A549 (cell line): ENCODE data around the gene TCAIM.

Source experiments
- CTCF ChIP-seq: fragments of >200 bp; sonication (Bioruptor Twin); formaldehyde crosslinking; IDR thresholded peaks from 3 replicates; pipeline ENCODE4 v1.5.1; 2016
- HOXB5 ChIP-seq: fragments of 250-450 bp; sonication (Bioruptor Pico); IDR thresholded peaks from 2 replicates; pipeline ENCODE4 v1.5.0; 2020; ENCODE audit warnings: mild to moderate bottlenecking, moderate library complexity
- POLR2A ChIP-seq: IDR thresholded peaks from 2 replicates; pipeline ENCODE4 v1.6.1; 2012; ENCODE audit warnings: mild to moderate bottlenecking, low read length

GRCh38 chr3:44292276-44292675 is 46.3 kb upstream of the TCAIM start:
- no peak for TF ChIP-seq POLR2A
- no peak for TF ChIP-seq CTCF
- no peak for TF ChIP-seq HOXB5
